ENCODE measurements around the gene GRHL1.

Gene GRHL1

GRCh38 chr2:10016001-10016801 is 64.7 kb downstream of the GRHL1 start:
- TF ChIP-seq CTCF (IDR thresholded peaks at IDR 0.05; ENCODE audit: borderline replicate concordance, control extremely low read depth, extremely low read depth, insufficient read depth, missing control alignments): no peak
- DNase-seq (ENCODE audit: low spot score): no peak
- in situ Hi-C loops (cut with MboI; ENCODE audit: low sequenced_read_pairs, unreplicated experiment): no loop called here

- TF ChIP-seq CTCF (IDR thresholded peaks at IDR 0.05; ENCODE audit: borderline replicate concordance, control extremely low read depth, extremely low read depth, insufficient read depth, missing control alignments): no peak
- in situ Hi-C loops (cut with MboI; ENCODE audit: low sequenced_read_pairs, unreplicated experiment): no loop called here
- DNase-seq (ENCODE audit: low spot score): no peak
Observed at GRCh38 chr2:10016802-10017258, 65.3 kb downstream of the GRHL1 start.

GRCh38 chr2:10017313-10017941 is 65.9 kb downstream of the GRHL1 start:
- no peak for DNase-seq (ENCODE audit: low spot score)
- in situ Hi-C loops (cut with MboI; ENCODE audit: low sequenced_read_pairs, unreplicated experiment): no loop called here

GRCh38 chr2:10019174-10019573 is 67.7 kb downstream of the GRHL1 start:
- in situ Hi-C loops (cut with MboI; ENCODE audit: low sequenced_read_pairs, unreplicated experiment): no loop called here
- TF ChIP-seq CTCF (IDR thresholded peaks at IDR 0.05; ENCODE audit: borderline replicate concordance, control extremely low read depth, extremely low read depth, insufficient read depth, missing control alignments): no peak
- DNase-seq (ENCODE audit: low spot score): no peak

More at GRCh38 chr2:10017313-10017941, 65.9 kb downstream of the GRHL1 start:
- TF ChIP-seq CTCF (IDR thresholded peaks at IDR 0.05; ENCODE audit: borderline replicate concordance, control extremely low read depth, extremely low read depth, insufficient read depth, missing control alignments): no peak

GRCh38 chr2:10019602-10020400 is 68.3 kb downstream of the GRHL1 start:
- DNase-seq (ENCODE audit: low spot score): no peak
- no peak for TF ChIP-seq CTCF (IDR thresholded peaks at IDR 0.05; ENCODE audit: borderline replicate concordance, control extremely low read depth, extremely low read depth, insufficient read depth, missing control alignments)
- in situ Hi-C loops (cut with MboI; ENCODE audit: low sequenced_read_pairs, unreplicated experiment): no loop called here

- in situ Hi-C loops (cut with MboI; ENCODE audit: low sequenced_read_pairs, unreplicated experiment): no loop called here
- no peak for DNase-seq (ENCODE audit: low spot score)
- TF ChIP-seq CTCF (IDR thresholded peaks at IDR 0.05; ENCODE audit: borderline replicate concordance, control extremely low read depth, extremely low read depth, insufficient read depth, missing control alignments): no peak
Observed at GRCh38 chr2:10022041-10022421, 70.5 kb downstream of the GRHL1 start.

Measured in GM13976 (cell line).